ENCODE results near the gene TXNDC11. TPM values are rescaled to one million over a fixed set of nuclear protein-coding genes. Genes with fewer than 3 reads are reported as not detected.
"Not testable (repeated sequence)": the region's sequence is repeated elsewhere in the genome, so short reads cannot be mapped to it uniquely, and the experiment has no call there.

TXNDC11 gene, protein sequence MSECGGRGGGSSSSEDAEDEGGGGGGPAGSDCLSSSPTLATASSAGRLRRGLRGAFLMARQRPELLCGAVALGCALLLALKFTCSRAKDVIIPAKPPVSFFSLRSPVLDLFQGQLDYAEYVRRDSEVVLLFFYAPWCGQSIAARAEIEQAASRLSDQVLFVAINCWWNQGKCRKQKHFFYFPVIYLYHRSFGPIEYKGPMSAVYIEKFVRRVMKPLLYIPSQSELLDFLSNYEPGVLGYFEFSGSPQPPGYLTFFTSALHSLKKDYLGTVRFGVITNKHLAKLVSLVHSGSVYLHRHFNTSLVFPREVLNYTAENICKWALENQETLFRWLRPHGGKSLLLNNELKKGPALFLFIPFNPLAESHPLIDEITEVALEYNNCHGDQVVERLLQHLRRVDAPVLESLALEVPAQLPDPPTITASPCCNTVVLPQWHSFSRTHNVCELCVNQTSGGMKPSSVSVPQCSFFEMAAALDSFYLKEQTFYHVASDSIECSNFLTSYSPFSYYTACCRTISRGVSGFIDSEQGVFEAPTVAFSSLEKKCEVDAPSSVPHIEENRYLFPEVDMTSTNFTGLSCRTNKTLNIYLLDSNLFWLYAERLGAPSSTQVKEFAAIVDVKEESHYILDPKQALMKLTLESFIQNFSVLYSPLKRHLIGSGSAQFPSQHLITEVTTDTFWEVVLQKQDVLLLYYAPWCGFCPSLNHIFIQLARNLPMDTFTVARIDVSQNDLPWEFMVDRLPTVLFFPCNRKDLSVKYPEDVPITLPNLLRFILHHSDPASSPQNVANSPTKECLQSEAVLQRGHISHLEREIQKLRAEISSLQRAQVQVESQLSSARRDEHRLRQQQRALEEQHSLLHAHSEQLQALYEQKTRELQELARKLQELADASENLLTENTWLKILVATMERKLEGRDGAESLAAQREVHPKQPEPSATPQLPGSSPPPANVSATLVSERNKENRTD
- 8.6 TPM for total RNA-seq

DNA sequence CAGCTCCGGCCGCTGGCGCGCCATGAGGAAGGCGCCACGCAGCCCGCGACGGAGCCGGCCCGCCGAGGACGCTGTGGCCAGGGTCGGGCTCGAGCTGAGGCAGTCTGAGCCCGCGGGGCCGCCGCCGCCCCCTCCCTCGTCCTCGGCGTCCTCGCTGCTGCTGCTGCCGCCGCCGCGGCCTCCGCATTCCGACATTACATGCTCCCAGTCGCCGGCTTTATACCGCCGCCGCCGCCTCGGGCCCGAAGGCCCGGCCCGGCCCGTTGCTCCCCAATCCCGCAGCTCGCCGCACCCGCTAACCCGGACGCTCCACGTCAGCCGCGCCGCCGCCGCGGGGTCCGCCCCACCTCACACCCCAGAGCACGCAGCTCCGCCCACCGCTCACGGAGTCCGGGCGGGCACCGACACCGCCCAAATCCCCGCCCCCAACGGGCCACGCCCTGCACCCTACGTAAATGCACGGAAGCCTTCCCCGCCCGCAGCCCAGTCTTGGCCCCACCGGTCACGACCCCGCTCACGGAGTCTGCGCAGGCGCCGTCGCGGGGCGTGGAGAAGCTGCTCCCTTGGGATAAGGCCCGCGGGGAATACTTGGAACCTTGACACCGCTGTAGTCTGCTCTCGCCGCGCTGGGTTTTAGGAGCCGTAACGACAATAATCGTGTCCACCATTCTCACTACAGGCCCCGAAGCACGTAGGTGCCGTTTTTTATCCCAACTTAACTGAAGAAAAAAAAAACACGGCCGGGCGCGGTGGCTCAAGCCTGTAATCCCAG is at the start of gene TXNDC11:
Gene TXNDC11, minus strand, starts transcription at position 322 of the 772 bp plus-strand sequence. Its CDS starts 127 bp downstream, at position 195.
- FAIRE-seq: no peak
- DNase-seq (ENCODE audit: low spot score in 2 of 2): peak; percentile 95 to 97

DNA sequence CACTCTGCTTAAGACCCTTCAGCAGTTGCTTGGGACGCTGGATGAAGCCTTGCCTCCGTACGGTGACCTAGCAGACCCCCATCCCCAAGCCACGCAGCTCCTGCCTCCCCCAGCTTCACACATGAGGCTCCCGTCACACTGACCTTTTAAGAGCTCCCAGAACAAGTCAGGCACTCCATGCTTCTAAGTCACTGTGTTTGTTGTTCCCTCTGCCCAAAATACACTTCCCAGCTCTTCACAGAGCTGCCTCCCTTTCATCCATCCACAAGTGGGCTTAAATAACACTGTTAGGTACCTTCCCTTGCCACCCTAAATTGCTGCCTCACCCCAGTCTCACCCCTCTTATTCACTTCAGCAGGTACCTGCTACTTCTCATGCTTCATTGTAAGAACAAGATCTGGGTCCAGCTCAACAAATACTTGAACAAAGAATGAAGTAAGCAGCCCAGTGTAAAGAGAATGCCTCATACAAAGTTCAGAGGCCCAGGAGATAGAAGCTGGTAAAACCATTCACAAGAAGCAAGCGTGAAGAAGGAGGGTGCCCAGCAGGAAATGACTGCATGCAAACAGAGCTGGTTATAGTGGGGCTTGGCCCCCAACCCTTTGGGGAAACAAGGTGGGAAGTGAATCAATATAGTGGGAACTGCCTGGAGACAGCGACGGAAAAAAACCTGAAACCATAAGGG is 48.6 kb upstream of the TXNDC11 start:
- FAIRE-seq: no peak
- no peak for DNase-seq (ENCODE audit: low spot score in 2 of 2)

DNA sequence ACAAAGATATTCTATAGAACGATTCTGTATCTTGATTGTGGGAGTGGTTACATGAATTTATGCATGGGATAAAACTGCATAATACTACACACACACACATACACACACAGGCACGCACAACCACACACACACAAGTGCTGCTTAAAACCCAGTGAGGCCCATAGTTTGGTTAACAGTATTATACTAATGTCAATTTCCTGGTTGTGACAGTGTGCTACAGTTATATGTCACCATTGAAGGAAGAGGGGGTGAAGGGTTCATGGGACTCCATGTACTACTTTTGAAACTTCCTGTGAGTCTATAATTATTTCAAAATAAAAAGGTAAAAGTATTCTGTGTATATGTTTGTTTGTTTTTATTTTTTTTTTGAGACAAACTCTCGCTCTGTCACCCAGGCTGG is 46.3 kb upstream of the TXNDC11 start:
- FAIRE-seq (no peak), DNase-seq (ENCODE audit: low spot score in 2 of 2) (no peak)

DNA sequence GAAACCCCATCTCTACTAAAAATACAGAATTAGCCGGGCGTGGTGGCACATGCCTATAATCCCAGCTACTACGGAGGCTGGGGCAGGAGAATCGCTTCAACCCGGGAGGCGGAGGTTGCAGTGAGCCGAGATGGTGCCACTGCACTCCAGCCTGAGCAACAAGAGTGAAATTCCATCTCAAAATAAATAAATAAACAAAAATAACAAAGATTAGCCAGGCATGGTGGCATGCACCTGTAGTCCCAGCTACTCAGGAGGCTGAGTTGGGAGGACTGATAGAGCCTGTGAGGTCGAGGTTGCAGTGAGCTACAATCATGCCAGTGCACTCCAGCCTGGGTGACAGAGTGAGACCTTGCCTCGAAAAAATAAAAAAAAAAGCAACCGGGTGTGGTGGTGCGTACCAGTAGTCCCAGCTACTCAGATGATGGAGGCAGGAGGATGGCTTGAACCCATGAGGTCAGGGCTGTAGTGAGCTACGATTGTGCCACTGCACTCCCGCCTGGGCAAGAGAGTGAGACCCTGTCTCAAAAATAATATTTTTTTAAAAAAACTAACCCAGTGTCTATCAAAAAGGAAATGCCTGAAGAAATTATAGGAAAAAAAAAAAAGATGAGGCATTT is 42.4 kb upstream of the TXNDC11 start:
- not testable (repeated sequence) for FAIRE-seq; DNase-seq (ENCODE audit: low spot score in 2 of 2)

DNA sequence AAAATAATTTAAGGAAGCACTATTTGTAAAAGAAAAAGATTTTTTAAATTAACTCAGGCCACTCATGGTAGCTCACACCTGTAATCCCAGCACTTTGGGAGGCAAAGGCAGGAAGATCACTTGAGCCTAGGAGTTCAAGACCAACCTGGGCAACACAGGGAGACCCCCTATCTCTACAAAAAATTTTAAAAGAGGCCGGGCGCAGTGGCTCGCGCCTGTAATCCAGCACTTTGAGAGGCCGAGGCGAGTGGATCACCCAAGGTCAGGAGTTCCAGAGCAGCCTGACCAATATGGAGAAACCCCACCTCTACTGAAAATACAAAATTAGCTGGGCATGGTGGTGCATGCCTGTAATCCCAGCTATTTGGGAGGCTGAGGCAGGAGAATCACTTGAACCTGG is 41.7 kb upstream of the TXNDC11 start:
- not testable (repeated sequence) for DNase-seq (ENCODE audit: low spot score in 2 of 2); FAIRE-seq

DNA sequence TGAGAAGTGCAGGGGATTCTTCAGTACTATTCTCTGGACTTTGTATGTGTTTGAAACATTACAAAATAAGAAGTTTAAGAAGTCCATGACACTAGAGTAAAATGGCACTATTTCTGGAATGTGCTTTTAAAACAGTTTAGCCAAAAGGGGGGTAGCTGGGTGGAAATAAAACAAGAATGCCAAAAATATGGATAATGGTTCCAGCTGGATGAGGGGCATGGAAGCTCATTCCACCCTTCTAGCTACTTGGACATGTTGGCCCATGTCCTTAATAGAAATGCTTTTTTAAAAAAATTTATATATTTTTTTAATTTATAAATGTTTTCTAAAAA is 41.3 kb upstream of the TXNDC11 start:
- no peak for DNase-seq (ENCODE audit: low spot score in 2 of 2)
- no peak for FAIRE-seq

DNA sequence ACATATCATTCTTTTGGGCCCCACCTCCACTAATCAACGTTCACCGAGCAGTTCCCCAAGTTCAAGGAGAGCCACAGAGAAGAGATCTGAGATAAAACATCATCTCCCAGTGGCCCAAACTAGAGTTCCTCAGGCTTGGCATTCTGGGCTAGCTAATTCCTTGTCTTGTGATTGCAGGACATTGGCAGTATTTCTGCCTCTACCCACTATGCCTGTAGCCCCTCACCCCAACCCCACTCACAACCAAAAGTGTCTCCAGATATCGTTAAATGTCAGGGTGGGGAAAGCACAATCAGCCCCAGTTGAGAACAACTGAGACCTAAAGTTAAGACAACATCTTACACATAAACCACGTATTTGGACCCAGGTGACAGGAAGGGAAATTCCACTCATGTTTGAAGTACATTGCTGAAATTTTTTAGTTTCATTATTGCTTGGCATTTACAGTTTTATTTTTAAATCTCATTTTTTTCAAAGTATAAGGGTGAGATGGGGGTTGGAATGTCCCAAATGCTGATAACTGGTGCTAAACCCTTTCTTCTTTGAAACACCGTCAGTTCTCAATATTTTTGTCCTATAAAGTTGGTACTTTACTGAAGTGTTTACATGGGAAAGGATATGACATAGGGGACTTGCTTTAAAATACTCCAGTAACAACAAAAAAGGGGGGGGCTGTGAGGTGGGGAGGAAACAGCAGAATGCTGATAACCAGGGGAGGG is 40.8 kb upstream of the TXNDC11 start:
- DNase-seq (ENCODE audit: low spot score in 2 of 2) (no peak), FAIRE-seq (no peak)

DNA sequence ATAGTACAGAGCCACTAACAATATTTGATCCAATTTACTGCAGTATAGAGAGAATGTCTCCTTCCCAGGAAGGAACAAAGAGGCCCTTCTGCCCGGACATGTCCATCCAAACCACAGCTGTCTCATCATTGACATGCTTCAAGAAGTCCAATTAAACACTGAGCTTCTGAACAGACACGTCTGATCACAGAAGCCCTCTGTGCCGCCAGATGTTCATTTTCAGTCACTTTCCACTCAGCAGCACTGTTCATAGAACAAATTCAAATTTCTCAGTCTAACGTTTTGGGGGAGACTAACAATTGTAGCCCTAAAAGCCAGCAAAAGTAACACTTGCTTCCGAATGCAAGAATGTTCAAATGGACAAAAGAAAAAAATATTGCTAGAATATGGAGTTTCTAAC is 39.1 kb upstream of the TXNDC11 start:
- FAIRE-seq: peak; percentile 57
- DNase-seq (ENCODE audit: low spot score in 2 of 2): peak; percentile 41 to 43

DNA sequence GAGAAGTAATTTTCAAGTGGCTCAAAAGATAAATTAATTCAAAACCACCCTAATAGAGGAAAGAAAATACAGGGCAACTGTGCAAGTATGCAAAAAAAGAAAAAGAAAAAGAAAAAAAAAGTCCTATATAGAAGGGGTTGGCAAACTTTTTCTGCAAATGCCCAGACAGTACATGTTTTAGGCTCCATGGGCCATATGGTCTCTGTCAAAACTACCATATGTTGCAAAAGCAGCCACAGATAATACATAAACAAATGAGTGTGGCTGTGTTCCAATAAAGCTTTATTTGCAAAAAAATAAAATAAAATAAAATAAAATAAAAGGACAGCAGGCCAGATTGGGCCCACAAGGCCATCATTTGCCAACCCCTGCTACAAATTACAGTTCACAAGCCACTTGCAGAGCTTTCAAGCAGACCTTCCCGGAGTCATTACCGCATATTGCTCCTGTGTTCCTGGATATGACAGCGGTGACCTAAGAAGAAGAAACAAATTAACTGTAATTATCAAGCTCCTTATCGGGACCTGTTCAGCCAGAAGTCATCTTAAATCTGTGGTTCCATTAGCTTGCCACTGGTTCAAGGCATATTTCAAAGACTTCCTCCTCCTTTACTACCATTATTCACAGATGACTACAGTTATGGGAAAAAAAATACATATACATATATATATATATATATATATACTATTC is 38.5 kb upstream of the TXNDC11 start:
- DNase-seq (ENCODE audit: low spot score in 2 of 2): no peak

DNA sequence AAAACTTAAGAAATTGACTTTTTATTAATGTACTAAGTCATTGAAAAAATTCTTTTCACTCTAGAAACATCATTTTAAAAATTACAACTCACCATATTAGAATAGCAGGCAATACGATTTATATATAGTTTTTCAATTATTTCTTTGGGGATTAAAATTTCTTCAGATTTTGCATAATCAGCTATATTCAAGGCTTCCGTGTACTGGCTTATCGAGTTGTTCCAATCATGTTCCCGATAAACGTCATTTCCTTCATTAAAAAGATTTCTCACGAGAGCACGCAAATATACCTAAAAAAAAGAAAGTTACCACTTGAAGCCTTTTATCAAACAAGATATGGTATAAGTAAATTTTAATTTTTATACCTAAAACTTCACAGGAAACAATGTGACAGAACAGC is 36.4 kb upstream of the TXNDC11 start:
- FAIRE-seq (no peak), DNase-seq (ENCODE audit: low spot score in 2 of 2) (no peak)

More for the DNA sequence above, 38.5 kb upstream of the TXNDC11 start:
- no peak for FAIRE-seq

DNA sequence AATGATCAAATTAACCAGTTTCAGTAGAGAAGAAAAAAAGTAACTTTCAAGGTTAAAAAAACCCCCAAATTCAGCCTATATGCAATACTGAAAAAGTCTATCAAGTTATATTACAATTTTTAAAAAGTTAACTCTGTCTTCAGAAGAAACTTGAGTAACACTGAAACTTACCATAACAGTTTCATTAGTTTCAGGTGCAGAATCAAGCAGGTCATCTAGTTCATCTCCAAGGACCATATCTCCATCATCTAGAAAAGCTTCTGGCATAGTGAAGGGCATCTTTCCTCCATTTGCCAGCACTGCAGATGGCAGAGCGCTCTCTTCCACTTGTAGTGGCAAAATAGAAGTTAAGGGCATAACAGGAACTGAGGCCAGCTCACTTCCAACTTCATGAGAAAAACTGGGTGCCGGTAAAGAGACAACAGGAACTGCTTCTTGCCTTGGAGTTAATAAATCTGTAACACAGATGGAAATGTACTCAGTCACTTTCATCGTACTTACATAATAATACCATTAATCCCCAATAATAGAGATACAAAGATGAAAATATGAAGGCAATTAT is 31.5 kb upstream of the TXNDC11 start:
- DNase-seq (ENCODE audit: low spot score in 2 of 2): no peak
- FAIRE-seq: no peak

DNA sequence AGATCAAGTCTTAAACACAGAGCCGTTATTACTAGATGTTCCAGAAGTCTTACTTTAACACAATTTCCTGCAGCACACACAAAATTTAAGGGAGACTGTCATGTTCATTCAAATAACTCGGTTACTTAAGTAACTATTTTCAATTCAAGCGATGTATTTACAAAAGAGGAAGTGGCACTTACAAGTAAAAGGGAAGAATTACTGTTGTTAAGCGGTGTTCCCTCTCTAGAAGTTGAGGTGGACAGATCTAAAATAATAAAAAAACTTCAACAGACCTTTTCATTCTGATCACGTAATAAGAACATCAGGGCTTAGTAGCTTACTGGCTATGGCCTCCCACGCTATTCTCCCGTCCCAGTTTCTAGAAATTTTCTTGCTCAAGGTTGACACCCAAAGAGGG is 26.2 kb upstream of the TXNDC11 start:
- no peak for FAIRE-seq
- no peak for DNase-seq (ENCODE audit: low spot score in 2 of 2)

DNA sequence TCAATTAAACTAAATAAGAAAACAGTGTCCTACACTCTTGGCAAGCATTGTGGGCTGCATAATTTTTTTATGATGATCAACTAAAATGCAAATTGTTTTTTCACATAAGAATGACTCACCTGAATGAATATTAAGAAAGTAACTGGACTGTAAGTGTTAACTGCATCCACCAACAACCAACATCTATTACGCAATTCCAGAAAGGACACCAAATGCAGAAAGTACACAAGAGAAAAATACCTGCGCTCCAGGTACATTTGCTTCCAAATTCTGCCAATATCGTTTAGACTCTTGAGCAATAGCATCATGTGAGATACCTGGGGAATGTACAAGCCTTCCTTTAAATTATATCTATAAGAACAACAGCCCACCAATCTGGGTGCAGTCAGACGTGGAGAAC is 19.8 kb upstream of the TXNDC11 start:
- DNase-seq (ENCODE audit: low spot score in 2 of 2) (no peak), FAIRE-seq (no peak)

DNA sequence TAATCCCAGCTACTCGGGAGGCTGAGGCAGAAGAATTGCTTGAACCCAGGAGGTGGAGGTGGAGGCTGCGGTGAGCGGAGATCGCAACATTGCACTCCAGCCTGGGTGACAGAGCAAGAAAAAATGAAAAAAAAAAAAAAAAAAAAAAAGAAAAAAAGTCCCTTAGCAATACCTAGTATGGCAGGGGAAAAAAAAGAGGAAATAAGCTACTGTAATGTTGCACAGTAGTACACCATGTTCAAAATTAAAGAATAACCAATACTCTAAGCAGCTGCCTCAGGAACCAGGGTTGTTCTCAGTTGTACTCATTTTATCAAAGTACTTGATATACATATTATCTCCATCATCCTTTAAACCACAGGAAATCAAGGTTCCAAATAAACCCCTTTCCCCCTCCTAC is 17.3 kb upstream of the TXNDC11 start:
- no peak for DNase-seq (ENCODE audit: low spot score in 2 of 2)
- FAIRE-seq: no peak

DNA sequence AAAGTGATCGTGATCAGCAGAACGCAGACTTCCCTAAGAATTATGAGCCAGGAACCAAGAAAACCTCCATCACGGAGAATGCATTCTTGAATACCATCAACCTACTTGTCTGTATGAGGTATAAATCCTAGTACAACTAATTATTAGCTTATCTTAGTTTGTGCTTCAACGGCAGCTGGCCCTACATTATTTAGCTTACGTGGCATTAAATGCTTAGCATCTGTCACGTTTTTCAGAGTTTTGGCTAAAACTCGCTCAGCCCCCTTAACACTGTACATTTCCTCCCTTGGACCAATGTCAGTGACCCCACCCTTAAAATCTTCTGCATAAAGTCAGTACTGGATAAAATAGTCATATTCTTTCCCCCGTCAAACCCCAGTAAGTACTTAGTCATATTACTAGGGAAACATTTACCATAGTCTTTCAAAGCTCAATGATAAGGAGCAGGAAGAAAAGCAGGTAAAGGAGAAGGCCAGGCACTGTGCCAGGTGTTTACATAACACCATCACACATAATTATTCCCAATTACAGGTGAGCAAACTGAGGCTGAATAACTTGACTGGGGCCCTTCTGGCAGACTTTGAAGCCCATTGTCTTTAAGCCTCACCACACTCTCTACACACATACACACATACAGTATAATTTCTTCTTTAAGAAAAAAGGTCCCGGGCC is 16.6 kb upstream of the TXNDC11 start:
- FAIRE-seq (no peak), DNase-seq (ENCODE audit: low spot score in 2 of 2) (no peak)

DNA sequence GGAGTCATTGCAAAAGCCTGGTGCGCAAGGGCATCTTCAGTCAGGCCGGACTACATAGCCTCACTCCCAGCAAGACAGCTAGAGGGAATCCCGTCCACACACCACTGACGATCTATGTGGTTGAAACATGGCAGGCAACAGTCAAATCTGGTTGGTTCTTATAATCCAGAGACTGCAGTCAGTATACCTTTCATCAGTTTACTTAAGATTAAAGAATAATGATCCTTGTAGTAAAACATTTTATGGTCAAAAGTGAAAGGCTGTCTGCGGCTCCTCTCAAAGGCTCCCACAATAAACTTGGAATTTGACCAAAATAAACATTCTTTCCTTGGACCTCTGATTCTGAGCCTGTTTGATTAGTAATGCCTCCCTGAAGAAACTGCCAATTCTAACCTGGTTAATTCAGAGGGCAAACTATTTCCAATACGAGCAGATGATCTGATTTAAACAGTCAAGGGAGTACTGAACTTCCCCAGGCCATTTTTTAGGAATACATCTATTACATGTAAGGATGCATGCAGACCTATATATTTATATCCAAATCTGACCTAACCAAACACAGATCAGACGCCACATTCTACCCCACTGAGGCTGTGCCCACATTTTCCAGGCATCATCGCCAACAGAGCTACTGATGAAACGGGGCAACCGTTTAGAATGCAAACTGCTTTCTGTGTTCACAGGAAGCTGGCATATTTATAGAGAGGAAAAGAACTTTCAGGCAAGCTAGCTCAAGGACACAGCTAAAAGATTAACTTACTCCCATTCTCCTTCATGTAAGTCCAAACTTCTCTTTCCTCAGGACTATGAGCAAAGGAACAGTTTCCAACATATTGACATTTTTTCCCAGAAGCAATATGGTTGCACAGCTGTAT is 15.3 kb upstream of the TXNDC11 start:
- no peak for FAIRE-seq

DNA sequence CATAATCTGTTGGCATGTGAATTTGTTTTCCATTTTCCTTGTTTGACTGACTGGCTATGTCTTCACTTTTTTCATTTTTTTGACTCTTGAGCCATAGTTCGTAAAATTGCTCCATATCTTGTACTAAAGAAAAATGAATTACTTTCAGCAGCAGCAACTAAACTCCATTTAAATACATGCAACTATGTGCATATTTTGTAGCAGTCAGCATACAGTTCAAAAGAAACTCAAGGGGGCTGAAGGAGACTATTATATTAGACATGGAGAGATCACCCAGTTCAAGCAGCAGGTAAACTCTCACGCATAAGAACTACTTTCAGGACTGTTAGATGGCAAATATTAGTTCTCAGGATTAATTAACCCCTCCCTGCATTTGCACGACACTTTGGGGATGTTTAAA is 13.6 kb upstream of the TXNDC11 start:
- FAIRE-seq (no peak), DNase-seq (ENCODE audit: low spot score in 2 of 2) (no peak)

More for the DNA sequence above, 15.3 kb upstream of the TXNDC11 start:
- no peak for DNase-seq (ENCODE audit: low spot score in 2 of 2)

All from frontal cortex (tissue), 4 donors.